HG02885 (cell line): ENCODE results near the gene ITPK1.

ENCODE experiments used
- ATAC-seq: cut with Tn5 transposase; IDR thresholded peaks from one replicate; pipeline ENCODE4 v1.9.1; 2021; ENCODE audit warnings: mild to moderate bottlenecking; ENCODE audit not compliant: unreplicated experiment, poor library complexity

The ITPK1 gene

DNA sequence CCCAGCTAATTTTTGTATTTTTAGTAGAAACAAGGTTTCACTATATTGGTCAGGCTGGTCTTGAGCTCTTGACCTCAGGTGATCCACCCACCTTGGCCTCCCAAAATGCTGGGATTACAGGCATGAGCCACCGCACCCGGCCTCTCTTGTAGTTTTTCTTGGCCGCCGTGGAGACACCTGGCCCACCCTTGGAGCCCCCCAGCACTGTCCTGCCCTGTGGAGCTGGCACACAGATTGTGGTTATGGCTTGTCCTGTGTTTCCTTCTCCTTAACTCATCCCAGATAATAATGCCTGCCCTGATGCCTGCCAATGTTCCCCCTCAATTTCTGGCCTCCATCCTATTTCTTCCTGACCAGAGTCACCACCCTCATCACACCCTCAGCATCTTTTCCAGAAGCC, 134.9 kb downstream of the ITPK1 start:
- no peak for ATAC-seq

DNA sequence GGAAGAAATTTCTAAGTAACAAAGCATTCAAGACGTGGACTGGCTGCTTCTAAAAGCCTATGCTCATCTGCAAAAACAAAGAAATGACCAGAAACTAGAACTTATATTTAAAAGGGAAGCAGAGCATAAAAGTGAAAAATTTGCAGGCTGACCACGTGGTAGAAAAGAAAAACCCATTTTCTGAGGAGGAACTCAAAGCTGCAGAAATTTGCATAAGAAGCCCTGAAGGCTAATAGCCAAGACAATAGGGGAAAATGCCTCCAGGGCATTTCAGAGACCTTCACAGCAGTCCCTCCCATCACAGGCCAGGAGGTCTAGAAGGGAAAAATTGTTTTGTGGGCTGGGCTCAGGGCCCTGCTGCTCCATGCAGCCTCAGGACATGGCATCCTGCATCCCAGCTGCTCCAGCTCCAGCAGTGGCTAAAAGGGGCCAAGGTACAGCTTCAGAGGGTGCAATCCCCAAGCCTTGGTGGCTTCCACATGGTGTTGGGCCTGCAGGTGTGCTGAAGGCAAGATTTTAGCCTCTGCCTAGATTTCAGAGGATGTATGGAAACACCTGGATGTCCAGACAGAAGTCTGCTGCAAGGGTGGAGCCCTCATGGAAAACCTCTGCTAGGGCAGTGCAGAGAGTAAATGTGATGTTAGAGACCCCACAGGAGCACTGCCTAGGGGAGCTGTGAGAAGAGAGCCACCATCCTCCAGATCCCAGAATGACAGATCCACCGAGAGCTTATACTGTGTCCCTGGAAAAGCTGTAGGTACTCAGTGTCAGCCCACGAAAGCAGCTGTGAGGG, 137.3 kb downstream of the ITPK1 start:
- ATAC-seq = no peak

DNA sequence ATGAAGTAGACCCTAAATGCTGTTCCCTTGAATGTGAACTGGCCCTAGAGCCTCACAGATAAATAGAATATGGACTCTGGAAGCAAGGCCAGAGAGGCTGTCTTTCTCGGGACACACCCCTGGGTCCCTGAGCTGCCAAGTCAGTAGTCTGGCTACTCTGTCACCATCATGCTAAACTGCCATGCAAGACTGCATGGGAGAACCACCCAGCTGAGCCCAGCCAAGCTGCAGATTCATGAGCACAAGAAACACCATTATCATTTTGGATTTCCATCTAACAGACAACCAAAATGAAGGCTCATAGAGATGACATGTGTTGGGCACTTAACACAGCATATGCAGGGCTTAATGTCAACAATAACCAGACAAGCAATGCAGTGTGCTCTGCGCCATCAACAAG, 139.5 kb downstream of the ITPK1 start:
- ATAC-seq = no peak

DNA sequence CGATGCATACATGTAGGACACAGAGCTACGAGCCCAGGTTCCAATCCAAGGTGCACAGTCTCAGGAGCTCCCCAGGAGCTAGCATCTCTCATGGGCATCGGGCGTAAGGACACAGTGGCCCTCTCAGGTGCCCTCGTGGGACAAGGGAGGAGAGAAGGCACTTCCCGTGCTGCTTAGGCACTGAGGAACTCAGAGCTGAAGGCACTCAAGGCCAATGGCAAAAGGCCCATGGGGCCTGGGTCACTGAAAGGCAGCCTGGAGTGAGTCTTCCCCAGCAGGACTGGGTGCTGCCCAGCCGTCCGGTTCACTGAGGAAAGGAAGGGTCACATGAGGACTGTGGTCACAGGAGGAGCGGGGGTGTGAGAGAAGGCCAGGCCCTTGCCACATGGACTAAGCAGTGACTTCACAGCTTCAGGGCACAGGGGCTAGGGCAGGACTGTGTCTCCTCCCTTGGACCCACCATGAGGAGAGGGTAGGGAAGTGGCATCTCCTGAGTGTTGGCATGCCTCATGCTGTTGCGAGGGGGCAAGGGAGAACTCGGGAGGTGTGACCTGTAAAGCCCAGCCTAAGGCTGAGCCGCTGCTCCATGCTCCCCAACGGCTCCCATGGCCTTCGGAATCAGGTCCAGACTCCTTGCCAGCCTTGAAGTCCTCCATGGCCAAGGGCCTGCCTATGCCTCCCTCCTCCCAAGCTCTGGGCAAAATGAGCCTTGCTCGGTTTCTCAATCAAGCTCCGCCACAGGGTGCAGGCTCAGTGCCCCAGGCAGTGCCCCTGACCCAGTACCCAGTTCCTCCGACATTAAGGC, 141.0 kb downstream of the ITPK1 start:
- ATAC-seq = no peak

DNA sequence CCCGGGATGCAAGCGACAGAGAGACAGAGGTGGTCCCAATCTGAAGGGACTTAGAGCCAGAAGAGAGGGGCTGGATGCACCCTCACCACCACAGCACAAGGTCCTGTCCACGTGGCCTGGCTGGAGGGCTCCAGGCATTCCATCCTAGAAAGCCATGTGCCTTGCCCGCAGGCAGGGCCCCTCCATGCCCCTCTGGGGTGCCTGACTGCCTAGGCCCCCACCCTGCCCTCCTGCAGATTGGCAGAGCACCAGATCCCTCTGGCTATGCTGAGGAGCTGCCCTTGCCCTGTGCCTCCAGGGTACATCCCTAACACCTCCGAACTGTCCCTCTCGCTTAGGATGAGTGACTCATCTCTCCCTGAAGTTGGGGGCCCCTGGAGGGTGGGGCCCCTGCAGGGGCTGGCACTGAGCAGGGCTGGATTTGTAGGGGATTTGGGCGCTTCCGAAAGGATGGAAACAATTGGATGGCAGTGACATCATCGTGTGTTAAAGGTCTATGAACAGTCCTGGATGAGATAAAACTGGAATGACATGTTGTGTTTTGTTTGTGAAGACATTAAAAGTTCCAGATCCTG, 141.8 kb downstream of the ITPK1 start:
- no peak for ATAC-seq

DNA sequence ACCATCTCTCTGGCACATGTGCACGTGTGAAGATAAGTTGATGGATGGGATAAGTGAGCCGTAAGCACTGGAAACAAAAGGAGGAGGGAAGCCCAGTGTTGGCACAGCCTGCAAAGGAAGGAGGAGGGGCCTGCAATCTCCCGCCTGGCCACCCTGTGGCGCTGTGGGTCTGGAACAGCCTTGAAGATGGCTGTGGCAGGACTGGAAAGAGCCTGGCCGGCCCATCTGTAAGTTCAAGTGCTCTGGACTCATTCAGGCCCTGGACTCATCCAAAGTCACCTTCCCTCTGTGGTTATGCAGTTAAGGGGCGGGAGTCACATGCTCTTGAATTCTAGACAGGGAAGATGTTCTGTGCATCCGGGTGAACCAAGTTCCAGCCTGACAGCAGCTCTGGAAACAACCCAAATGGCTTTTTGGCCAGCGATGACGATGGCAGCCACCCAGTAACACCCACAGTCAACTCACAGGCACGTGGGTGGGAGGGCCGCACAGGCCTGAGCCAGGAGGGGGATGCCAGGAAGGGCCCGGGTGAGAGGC, 142.4 kb downstream of the ITPK1 start:
- ATAC-seq = no peak

DNA sequence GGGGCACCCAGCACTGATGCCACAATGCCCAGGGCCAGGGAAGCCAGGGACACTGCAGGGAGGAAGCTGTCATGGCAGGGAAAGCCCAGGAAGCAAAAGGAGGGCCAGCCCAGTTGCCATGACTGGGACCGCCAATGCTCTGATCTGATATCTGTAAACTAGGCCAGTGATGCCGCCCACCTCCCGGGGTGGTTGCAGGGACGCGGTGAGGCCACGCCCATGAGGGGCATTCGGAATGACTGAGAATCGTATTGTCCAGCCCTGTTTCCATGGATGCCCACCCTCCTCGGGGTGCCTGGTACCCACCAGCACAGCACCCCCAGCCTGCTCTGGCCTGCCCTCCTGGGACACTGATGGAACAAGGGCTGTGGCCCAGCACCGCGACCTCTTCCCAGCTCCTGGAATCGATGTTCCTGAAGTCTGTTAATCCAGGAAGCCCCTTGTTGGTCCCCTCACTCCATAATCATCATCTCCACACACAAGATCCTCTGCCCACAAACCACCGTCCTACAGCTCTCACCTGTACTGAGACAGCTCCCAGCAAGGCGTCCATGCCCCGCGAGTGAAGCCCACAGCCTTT, 144.0 kb downstream of the ITPK1 start:
- no peak for ATAC-seq

DNA sequence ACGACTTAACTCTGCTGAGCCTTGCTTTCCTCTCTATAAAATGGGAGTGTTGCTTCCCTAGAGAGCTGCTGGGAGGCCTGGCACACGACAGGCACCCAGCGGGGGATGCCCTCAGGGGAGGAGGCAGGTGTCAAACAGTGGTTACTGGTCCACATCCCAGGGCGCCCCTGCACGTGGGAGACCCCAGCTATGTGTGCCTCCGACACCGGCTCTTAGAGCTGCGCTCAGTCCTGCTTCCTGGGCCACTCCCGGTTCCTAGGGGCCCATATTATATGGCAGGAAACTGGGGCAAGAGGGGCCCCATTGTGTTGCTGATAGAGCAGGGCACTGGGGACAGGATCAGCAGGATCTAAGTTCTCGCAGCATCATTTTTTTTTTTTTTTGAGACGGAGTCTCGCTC, 145.5 kb downstream of the ITPK1 start:
- no peak for ATAC-seq

DNA sequence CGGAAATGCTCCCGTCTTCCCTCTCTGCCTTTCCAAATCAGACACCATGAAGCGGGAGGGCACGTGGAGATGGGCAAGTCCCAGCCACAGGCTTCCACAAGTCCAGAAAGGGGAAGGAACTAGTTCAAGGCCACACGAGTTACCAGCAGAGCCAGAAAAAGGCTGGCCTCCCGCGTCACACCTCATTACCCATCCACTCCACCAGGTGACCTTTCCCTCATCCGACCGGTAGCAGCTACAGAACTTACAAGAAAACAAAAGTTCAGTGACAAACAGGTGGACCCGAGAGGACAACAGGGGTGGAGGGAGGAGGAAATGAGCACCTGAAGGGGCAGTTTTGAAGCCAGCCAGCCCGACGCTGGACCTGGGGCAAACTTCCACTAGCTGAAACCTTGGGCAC, 145.9 kb downstream of the ITPK1 start:
- no peak for ATAC-seq

DNA sequence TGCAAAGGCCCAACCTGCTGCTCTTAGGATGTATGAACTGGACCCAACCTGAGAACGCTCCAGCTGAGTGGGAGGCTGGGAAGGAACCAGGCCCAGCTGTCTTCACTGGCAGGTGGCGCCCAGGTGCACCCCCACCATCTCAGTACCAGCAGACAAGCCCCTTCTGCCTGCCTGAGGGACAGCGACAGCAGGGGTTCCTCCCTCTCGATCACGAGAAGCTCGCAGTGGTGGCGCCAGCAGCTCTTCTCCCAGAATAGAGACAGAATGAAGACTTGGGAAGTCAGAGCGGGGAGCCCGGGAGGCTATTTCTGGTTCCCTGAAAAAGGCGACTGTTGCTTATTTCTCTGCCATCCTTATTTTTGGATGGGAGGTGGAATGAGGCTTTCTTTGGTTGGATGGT, 146.3 kb downstream of the ITPK1 start:
- ATAC-seq = no peak

DNA sequence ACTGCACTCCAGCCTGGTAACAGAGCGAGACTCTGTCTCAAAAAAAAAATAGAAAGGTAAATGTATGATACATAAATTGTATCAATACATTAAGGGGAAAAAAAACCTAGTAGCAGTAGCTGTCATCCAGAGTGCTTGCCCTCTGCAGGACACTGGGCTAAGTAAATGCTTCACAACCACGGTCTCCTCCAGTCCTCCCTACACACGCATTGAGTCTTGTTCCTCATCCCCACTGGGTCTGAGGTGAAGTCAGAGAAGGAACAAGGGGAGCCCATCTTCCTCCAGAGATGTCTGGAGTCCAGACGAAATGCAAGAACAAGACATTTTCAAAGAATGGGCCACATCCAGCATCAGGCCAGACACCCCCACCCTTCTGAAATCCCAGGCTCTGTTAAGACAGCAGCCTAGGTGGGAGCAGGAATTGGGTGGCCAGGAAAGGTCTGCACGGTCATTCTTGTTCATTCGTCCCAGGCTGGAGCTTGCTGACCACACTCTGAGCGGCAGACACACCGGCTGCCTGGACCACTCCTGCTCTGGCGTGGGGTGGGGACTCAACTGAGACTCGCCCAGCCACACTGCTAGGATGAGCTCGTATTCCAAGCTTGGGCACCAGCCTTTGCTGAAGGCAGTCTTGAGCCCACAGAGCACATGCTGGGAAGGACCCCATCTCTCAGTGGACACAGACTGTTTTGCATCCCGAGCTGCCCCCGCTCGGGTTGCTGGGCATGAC, 147.3 kb downstream of the ITPK1 start:
- no peak for ATAC-seq

DNA sequence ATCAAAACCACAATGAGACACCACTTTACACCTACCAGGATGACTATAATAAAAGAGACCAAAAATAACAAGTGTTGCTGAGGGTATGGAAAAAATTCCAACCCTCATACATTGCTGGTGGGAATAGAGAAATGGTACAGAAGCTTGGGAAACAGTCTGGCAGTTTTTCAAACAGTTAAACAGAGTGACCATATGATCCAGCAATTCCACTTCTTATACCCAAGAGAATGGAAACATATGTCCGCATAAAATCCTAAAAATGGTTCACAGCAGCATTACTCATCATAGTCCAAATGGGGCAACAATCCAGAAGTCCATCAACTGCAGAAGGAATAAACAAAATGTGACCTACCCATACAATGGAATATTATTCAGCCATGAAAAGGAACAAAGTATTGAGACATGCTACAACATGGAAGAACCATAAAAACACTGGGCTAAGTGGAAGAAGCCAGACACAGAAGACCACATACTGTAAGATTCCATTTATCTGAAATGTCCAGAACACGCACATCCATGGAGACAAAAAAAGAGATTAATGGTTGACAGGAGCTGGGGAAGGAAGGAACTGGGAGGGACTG, 148.3 kb downstream of the ITPK1 start:
- no peak for ATAC-seq

DNA sequence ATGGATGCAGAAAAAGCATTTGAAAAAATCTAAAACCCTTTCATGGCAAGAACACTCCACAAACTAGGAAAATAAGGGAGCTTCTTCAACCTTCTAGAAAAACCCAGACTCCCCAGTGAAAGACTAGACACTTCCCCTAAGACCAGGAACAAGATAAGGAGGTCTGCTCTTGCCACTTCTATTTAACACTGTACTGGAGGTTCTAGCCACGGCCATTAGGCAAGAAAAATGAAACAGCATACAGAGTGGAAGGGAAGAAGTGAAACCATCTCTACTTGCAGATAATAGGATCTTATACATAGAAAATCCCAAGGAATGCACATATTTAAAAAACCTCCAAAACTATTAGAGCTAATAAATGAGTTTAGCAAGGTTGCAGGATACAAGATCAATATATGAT, 150.4 kb downstream of the ITPK1 start:
- no peak for ATAC-seq

DNA sequence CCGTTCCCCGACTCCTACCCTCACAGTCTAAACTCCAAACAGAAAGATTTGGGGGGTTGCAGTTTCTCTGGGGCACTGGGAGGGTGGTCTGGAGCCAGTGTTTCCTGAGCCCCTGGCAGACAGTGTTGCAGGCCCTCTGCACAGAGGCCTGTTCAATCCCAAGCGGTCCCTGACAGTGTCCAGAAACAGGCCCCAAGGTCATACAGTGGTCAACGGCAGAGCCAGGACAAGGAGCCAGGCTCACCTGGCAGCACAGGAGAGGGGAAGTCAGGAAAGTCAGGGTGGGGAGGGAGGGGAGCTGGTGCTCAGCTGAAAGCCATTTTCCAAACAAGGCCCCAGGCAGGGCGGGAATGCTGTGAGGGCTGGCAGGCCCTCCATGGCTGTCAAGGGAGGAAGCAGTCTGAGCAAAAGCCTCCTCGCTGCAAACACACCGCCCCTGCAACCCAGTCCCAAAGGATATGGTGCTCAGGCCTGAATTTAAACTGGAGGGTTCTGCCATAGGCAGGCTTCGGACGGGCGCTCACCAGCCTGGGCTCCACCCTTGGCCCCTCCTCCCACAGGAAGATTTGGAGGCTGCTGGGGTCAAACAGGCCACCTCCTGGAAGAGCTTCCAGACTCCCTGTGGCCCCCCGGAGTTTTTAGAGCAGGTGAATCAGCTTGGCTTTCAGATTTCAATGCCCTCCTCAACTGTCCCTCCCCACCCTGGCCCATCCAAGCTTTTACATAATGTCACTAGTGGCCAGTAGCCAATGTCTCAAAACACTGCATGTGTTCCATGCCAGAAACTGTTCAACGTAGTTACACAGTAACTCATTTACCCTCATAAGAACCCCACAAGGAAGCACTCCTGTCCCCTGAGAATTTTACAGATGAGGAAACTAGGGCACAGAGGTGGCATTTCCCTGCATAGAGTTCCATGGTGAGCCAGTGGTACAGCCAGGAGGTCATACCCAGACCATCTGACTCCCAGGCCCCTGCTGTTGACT, 151.3 kb downstream of the ITPK1 start:
- no peak for ATAC-seq

DNA sequence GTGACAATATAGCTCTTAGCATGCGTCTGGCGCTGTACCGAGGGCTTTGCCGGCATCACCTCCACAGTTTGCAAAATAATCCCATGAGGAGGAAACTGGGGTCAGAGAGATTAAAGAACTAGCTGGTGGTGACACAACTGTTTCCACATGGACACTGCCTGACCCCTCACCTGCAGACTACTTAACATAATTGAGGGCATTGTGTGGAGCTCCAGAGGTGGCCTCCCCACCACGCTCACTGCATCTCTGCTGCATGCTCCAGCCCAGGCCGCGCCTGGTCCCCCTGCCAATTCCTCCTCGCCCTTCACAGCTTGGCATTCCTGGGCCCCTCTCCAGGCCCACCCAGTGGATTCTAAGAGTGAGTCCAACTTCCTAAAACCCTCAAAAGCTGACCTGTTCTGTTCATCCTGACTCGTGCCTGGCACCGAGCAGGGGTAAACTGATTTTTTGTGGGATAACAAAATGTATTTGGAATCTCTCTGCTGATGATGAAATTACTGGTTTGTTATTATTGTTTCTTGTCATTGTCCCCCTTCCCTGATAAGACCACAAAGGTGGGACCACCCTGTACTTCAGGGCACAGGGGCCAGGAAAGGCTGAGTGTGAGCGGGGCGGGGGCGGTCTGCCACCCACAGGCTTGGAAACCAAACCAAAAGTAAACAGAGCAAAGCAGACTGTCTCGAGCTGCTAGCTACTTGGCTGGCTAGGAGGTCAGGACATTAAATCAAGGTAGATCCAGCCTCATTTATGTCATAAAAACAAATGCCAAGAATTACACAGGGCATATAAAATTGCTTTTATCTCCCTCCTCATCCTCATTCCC, 152.2 kb downstream of the ITPK1 start:
- ATAC-seq = no peak

DNA sequence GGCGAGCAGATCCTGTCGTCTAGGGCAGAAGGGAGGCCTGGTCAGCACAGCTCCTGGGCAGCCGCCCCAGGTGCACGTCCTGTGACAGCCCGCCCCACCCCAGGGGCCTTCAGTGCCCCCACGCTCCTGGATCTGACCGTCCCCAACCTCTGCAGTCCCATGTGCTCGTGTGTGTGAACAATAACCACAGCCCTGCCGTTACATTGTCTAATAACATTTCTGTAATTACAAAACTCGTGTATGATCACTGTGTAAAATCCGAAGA, 153.0 kb downstream of the ITPK1 start:
- ATAC-seq = no peak

DNA sequence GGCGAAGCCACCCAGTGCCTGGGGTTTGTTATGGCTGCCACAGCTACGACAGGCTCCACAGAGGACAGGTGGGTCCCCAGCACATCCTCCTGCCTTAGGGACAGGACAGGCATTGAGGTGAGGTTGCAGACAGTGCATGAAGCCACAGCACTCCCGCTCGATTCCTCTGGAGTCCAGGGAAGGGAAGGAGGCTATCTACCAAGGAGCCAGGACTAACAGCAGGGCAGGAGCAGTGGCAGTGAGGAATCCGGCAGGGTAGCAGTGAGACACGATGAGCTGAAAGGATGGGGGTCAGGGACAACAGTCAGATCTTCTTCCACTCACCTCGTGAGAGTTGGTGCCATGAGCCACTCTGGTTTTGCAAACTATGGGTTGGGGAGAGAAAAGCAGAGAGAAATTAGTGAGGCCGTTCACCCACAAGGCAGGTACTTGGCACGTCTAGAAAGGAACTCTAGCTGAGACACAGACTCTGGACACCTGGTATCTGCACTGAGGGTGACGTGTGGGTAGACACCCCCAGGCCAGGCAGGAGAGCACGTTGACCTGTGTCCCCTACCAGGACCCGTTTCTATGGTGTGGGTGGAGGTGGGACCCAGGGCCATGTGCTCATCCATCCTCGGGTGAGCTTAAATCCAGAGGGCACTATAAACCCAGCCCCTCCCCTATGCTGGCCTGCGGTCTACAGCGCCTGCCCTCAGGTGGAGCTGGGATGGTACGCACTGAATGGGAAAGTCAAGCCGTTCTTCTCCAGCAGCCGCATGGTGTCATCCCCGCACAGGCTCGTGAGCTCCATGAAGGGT, 153.5 kb downstream of the ITPK1 start:
- ATAC-seq = no peak

DNA sequence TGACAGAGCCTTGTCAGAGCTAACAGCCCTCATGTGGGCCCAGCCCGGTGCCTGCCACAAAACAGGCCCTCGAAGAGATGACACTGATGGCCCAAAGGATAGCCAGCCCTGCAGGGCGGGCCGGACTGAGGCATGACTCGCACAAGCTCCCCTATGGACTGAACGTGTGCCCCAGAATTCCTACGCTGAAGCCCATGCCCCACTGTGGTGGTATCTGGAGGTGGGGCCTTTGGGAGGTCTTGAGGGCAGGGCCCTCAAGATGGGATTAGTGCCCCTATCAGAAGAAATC, 154.2 kb downstream of the ITPK1 start:
- ATAC-seq = no peak
